MV-4-11 (cell line): ENCODE measurements around the gene PTPRN2.
"Not testable (repeated sequence)": the region's sequence is repeated elsewhere in the genome, so short reads cannot be mapped to it uniquely, and the experiment has no call there.

ENCODE experiments used
- DNase-seq: peaks from one replicate; lab custom pipeline; 2025; lab: John Stamatoyannopoulos, UW

PTPRN2 gene

DNA sequence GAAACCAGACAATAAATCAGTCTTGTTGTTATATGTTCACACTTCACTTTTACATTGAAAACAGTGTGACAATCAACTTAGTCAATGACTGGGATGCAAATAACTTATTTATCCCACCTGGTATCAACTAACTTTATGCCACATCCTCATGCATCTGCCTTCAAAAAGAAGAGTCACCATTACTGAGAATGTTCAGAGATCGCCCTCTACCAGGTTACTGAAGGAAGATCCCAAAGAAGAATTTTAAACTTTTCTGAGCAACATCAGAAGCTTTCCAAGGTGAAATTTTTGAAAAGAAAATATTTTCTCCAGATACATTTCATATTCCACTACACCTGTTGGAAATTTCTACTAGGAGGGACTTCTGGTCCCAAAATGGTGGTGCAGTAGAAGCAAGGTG lies 359.5 kb downstream of the PTPRN2 start:
- DNase-seq: no peak

DNA sequence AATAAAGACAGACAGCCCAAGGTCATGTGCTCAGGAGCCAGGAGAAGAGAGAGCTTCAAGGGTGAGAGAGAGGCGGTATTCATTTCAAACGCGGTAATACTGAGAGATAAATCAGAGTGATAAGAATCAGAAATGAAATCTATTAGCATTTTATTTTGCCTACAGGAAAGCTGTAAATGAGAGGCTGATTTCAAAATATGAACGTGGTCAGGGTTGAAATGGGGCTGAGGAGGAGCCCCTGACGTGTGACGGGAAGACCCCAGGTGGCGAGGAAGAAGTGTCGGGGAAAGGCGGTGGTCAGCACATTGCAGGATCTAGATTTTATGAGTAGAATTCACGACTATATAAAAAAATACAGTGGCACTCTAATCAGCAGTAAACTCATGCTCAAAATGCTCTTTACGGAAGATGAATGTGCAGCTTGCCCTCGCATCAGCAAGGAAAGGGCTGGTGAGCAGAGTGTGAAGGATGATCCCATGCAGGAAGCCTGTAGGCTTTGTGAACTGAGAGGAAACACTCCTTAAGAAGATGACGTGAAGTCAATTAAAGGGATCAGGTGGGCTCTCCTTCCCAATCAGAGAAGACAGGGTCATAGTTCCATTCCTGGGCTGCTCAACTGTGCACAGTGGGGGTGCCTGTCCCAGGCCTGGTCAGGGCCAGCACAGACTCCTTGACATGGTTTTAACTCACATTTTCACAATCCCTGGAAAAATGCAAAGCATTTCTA lies 360.2 kb downstream of the PTPRN2 start:
- no peak for DNase-seq

GRCh38 chr7:158216198-158216597 lies 371.4 kb downstream of the PTPRN2 start:
- no peak for DNase-seq

GRCh38 chr7:158209435-158209834 lies 378.2 kb downstream of the PTPRN2 start:
- no peak for DNase-seq

DNA sequence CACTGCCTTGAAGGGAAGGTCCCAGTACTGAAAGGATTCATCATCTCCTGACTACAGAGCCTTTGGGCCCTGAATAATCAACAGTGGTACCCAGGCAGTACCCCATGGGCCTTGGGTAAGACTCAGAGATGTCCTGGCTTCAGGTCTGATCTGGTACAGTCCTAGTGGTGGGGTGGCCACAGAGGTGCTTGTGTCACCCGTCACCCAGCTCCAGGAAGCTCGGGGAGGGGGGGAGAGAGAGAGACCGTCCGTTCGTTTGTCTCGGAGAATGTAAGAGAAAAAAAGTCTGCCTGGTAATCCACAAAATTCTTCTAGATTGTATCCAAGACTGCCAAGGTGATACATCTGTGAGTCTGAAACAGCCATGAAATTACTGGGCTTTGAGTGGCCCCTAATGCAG lies 381.3 kb downstream of the PTPRN2 start:
- no peak for DNase-seq

DNA sequence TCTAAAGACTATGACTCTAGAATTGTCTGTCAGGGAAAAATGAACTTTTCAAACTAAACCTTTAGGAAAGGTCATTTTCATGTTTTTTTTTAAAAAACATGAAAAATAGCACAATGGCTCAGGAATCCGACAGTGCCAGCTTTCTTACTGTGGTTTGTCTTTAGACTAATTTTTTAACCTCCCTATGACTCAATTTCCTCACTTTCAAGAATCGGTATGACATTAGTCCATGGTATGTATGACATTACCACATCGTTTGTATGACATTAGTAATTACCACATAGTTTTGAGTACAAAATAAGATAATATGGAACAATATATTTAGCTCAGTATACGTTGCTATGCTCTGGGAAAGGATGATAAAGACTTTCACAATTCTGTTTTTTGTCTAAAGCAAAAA lies 383.2 kb downstream of the PTPRN2 start:
- DNase-seq: no peak

DNA sequence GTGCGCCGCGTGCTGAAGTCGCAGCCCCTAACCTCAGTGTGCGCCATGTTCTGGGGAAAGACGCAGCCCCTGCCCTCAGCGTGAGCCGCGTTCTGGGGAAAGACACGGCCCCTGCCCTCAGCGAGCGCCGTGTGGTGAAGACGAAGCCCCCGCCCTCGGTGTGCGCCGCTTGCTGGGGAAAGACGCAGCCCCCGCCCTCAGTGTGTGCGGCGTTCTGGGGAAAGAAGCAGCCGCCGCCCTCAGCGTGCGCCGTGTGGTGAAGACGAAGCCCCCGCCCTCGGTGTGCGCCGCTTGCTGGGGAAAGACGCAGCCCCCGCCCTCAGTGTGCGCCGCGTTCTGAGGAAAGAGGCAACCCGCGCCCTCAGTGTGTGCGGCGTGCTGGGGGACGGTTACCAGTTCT lies 383.7 kb downstream of the PTPRN2 start:
- not testable (repeated sequence) for DNase-seq

DNA sequence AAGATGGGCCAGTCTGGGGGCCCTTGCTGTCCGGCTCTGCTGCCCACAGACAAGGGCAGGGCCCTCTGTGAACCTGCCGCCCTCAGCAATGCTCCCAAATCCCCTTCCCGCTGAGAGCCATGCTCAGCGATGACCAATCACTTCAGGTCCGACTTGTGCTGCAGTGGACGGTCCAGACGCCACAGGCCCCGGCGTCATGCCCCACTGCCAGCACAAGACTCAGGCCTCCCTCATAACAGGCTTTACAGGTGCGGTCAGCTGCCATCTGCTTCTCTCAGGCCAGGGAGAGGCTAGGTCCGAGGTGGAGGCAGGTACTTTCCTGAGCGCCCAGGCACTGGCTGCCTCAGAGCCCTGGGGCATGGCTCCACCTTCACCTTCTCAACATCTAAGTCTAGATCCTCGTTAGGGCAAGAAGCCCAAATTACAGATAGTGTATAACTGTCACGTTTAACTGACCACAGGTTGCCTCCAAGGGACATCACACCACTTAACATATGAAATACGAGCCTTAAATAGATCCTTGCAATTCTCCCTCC lies 393.2 kb downstream of the PTPRN2 start:
- no peak for DNase-seq

GRCh38 chr7:158193446-158193845 lies 394.2 kb downstream of the PTPRN2 start:
- no peak for DNase-seq

DNA sequence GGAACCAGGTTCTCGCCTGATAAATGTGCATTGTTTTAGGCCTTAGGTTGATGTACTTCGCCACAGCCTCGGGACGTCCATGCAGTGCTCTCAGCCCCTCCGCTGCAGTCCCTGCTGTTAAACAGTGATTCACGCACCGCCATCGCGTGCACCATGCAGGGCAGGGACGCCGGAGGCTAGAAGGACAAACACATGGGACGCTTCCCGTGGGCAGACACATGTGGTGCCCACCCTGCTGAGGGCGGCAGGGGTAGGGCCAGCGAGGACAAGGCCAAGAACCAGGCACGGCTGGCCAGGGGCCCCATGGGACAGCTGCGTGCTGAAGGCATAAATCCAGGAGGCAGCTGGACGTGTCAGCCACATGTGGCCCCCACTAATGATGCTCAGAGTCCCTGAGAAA lies 394.7 kb downstream of the PTPRN2 start:
- no peak for DNase-seq

GRCh38 chr7:158192184-158192835 lies 395.3 kb downstream of the PTPRN2 start:
- DNase-seq: no peak

DNA sequence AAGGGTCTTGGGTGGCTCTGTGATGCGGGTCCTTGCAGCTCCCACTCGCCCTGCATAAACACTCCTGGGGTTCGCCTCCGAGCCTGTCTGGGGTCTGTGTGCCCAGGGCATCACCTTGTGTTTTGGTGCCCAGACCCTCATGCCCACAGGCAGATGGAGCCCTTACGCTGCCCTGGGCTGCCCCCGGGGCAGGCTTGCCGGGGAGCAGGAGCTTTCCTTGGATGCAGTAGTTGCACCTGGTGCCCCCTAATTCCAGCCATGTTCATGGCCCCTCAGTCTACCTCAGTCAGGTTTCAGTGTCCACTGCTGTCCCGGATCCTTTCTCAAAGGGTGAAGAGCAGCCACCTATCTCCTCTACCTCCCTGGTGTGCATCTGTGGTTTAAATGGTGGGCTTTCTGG lies 396.0 kb downstream of the PTPRN2 start:
- no peak for DNase-seq

DNA sequence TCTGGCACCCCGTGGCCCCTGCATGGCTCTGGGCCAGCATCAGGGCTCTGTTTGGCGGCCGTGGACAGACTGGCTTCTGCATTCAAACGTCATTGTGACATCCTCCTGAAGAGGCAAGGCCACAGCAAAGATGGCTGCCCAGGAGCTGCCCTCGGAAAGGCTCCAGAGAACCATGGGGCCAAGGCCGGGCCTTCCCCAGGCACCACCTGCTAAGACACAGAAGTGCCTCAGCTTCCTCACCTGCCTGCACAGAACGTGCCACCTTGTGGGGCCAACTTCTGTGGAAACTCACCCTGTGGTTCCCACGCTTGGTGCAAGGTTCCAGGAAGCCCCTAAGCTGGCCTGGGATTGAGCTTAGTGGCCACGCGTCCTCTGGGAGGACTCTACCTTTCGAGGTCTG lies 396.9 kb downstream of the PTPRN2 start:
- DNase-seq: no peak

DNA sequence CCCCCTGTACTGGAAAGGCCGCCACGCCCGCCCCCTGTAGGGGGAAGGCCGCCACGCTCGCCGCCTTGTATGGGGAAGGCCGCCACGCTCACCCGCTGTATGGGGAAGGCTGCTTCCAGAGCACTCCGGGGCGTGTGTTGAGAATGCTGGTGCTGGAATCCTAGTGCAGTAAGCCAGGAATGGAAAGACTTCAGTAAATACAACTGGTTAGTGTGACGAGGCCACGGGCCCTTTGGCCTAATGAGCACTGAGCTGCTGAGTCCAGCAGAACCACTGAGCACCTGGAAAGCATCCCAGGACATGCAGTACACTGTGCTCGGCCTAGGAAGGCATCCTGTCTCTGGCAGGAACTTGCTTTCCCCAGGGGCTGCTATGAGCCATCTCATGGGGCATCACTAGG lies 398.9 kb downstream of the PTPRN2 start:
- DNase-seq: no peak

DNA sequence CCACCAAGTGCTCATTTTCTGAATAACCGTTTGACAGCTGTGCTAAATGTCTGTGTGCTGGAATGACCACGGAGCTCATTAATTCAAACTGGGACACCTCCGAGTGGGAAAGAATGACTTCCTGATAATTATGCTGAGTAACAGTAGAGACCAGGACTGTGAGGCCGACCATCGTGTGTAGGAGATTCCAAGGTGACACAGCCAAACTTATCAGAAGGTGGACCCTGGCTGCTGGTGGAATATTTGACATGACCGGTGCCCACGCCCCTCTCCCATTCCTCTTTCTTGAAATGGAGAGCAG lies 400.0 kb downstream of the PTPRN2 start:
- no peak for DNase-seq

DNA sequence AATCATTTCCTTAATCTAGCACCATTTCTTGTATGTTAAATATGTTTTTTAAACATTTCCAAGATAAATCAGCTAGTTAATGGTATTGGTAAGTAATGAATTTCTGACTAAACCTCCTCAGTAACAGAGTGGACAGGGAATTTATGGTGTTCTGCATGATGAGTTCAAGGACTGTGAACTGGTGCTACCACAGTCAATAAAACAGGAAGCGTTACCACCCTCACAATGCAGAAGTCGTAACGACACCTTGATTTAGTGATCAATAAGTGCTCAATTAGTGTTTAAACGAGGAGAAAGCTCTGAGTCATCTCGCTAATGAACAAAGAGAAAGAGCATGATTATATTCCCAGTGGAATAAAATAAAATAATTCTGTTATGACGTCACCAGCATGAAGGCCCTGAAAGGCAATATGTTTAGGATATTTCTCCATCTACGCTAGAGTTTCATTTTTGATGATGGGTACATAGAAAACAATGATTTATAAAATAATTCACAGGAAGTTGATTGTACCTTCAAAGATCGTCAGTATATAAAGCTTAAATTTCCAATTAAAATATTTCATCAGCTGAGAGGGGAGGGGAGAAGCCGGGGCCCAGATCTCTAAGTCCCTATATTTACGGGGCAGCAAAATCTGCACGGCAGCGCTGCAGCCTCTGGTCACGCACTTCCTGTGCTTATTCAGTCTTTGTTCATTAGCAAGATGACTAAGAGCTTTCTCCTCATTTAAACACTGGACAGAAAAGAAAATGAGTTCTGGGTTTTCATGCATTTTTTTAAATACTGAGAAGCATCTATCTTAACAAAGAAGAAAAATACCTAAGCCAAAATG lies 400.5 kb downstream of the PTPRN2 start:
- no peak for DNase-seq

DNA sequence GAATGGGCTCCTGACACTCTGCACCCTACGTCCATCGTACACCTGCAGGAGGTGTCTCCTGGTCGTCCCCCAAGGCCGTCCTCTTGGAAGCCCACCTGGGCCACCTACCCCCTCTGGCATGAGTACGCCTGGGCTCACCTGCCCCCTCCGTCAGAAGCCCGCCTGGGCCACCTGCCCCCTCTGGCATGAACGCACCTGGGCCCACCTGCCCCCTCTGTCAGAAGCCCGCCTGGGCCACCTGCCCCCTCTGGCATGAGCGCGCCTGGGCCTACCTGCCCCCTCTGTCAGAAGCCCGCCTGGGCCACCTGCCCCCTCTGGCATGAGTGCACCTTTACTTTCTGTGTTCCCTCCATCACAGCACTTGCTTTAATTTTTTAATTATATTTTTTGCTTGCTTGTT lies 401.2 kb downstream of the PTPRN2 start:
- DNase-seq: no peak

DNA sequence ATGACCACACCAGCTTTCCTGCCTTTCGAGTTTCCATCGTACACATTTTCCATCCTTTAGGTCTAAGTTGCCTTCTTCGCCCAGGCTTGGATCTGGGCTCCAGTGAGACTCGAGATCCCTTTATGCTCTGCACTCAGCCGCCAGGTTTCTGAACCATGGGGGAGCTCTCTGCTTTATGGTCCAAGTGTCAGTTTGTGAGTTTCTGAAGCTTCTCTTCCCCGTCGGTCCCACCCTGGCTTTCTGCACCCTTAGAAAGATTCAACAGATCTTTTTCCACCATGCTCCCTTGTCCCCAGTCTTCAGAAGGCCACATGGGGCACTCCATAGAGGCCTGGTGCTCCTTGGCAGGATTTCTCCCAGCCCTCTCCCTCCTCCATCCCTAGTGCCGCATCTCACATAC lies 402.0 kb downstream of the PTPRN2 start:
- DNase-seq: no peak

GRCh38 chr7:158183431-158183830 lies 404.2 kb downstream of the PTPRN2 start:
- DNase-seq: no peak

- no peak for DNase-seq
These were observed 411.0 kb downstream of the PTPRN2 start for GRCh38 chr7:158176561-158177173.

DNA sequence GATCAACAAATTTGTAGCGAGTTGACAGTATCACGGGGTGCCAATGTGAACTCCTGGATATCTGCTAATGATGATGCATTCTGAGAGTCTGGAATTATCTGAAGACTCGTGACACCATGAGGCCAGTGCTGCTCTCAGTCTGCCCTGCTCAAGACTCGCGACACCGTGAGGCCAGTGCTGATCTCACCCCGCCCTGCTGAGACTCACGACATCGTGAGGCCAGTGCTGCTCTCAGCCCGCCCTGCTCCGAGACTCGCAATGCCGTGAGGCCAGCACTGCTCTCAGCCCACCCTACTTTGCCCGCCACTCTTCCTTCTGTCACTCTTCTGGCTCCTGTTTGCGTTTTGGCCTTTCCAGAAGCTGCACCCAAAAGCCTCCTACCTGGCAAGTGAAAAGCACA lies 411.8 kb downstream of the PTPRN2 start:
- no peak for DNase-seq

GRCh38 chr7:158174947-158175346 lies 412.7 kb downstream of the PTPRN2 start:
- no peak for DNase-seq

GRCh38 chr7:158167373-158167772 lies 420.2 kb downstream of the PTPRN2 start:
- no peak for DNase-seq
